A673 (cell line): Measurements from ENCODE around the gene MMRN1. TPM values are rescaled to one million over a fixed set of nuclear protein-coding genes. Genes with fewer than 3 reads are reported as not detected.

Experiments used
- BruUV-seq: library from RNA; stranded (reverse); fragments of 400-500 nt; replicated peaks from 2 replicates; lab custom pipeline; 2021; lab: Mats Ljungman, UMichigan
- CTCF ChIA-PET: fragments of 300-600 bp; sonication (Branson Sonifier 250); formaldehyde crosslinking; loops from one replicate; lab custom pipeline; 2022; ENCODE audit warnings: antibody characterized with exemption; lab: Charles Lee
- POLR2A ChIA-PET: fragments of 300-600 bp; sonication (Branson Sonifier 250); formaldehyde crosslinking; loops from one replicate; lab custom pipeline; 2022; ENCODE audit warnings: antibody characterized with exemption; ENCODE audit not compliant: low non-redundant PET; lab: Charles Lee
- DNase-seq: peaks from one replicate; pipeline ENCODE4 v3.0.0-alpha.2; 2015; ENCODE audit warnings: low spot score
- H3K27ac ChIP-seq: fragments of 200-600 bp; sonication (generic); 2 replicates; pipeline ENCODE4 v1.5.1; 2016; ENCODE audit warnings: mixed run types, low read depth, mild to moderate bottlenecking, mixed read lengths, antibody characterized with exemption, low read length; ENCODE audit not compliant: poor library complexity, severe bottlenecking
- H3K27me3 ChIP-seq: fragments of 200-600 bp; sonication (generic); replicated peaks from 2 replicates; pipeline ENCODE4 v1.6.1; 2017; ENCODE audit warnings: mixed run types, low read depth, mild to moderate bottlenecking, mixed read lengths, antibody characterized with exemption, low read length; ENCODE audit not compliant: insufficient read depth, poor library complexity
- H3K36me3 ChIP-seq: fragments of 200-600 bp; sonication (generic); 2 replicates; pipeline ENCODE4 v1.6.1; 2016; ENCODE audit warnings: mixed run types, mild to moderate bottlenecking, mixed read lengths, antibody characterized with exemption, low read length; ENCODE audit not compliant: insufficient read depth, poor library complexity, severe bottlenecking
- H3K4me1 ChIP-seq: fragments of 200-600 bp; sonication (generic); 2 replicates; pipeline ENCODE4 v1.6.1; 2017; ENCODE audit warnings: mixed run types, mild to moderate bottlenecking, mixed read lengths, antibody characterized with exemption, low read length; ENCODE audit not compliant: insufficient read depth, poor library complexity, severe bottlenecking
- H3K4me3 ChIP-seq: fragments of 200-600 bp; sonication (generic); 2 replicates; pipeline ENCODE4 v1.5.1; 2016; ENCODE audit warnings: low read depth, mixed run types, mild to moderate bottlenecking, mixed read lengths, low read length; ENCODE audit not compliant: poor library complexity, severe bottlenecking
- H3K9me3 ChIP-seq: fragments of 200-600 bp; sonication (generic); 2 replicates; pipeline ENCODE4 v1.6.1; 2016; ENCODE audit warnings: mixed run types, low read depth, mild to moderate bottlenecking, mixed read lengths, antibody characterized with exemption, low read length; ENCODE audit not compliant: poor library complexity, severe bottlenecking
- CTCF ChIP-seq: fragments of 300-800, 200-600 bp; sonication (generic); conservative IDR thresholded peaks from 2 replicates; pipeline ENCODE4 v1.5.1; 2017; ENCODE audit warnings: low read depth, mild to moderate bottlenecking, antibody characterized with exemption, low read length, moderate library complexity, mixed read lengths
- EZH2 ChIP-seq: fragments of 200-600 bp; sonication (generic); IDR thresholded peaks from 2 replicates; pipeline ENCODE4 v1.6.1; 2017; ENCODE audit warnings: borderline replicate concordance, low read depth, mild to moderate bottlenecking, mixed read lengths, antibody characterized with exemption, low read length; ENCODE audit not compliant: poor library complexity, severe bottlenecking
- intact Hi-C: fragments of 100-400 bp; cut with micrococcal nuclease; formaldehyde crosslinking; loops from one replicate; pipeline ENCODE4 v1.10.0; 2022; ENCODE audit not compliant: unreplicated experiment
- total RNA-seq: library from RNA; stranded (reverse); gene quantifications from 2 replicates; pipeline ENCODE4 v1.2.3, GENCODE V29; 2021

The MMRN1 gene
- total RNA-seq, 1 experiment from 2014 or later, result 0.11 TPM

DNA sequence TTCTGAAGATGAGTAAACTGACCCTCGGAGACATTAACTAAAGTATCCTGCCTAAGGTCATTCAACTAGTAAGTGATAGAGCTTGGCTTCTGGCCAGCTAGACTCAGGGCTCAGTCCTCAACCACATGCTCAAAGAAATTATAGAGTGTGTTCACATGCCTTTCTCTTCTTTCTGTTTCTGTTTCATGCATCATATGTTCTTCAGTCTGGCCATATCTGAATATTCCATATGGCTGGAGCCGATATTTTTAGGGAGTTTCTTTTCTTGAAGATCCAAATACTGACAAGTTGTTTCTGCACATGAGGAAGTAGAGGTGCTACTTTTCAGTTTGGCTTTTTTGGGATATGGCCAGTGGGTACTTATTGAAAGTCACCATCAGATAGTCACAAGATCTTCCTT, 44.9 kb downstream of the MMRN1 start:
- ChIA-PET CTCF (no interaction called here), POLR2A (no interaction called here)
- DNase-seq, result no peak
- Histone ChIP-seq H3K27me3 (no peaks in the 10 kb centered on the region), H3K4me1 (no peaks in the 10 kb centered on the region), H3K36me3 (no peaks in the 10 kb centered on the region), H3K27ac (no peak overlapping the region), H3K9me3 (no peaks in the 10 kb centered on the region), H3K4me3 (no peak overlapping the region)
- intact Hi-C loops, result no loop called here
- no TSS peak for BruUV-seq
- TF ChIP-seq EZH2 (no peak), CTCF (no peak)

DNA sequence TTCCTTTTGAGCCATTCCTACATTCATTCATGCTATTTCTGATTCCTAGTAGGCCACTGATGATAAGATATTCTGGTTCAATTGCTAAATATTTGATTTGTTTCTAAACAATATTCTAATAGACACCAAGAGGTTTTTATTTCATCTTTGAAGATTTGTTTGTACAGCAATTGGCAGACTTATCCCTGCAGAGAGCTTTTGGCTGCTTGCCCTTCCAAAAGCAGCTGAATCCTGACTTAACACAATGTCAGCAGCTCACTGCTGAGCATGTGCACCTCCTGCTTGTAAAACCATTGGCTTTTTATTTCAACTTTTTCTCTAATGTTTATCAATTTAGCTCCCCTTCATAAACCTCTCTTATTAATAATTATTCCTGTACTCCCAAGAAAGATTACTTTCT, 45.3 kb downstream of the MMRN1 start:
- H3K4me1 ChIP-seq, result no peaks in the 10 kb centered on the region
- H3K27me3 ChIP-seq, result no peaks in the 10 kb centered on the region
- no peaks in the 10 kb centered on the region for H3K36me3 ChIP-seq
- no peak for TF ChIP-seq EZH2
- TF ChIP-seq CTCF, result no peak
- BruUV-seq, result no TSS peak
- H3K4me3 ChIP-seq, result no peak overlapping the region
- no peak overlapping the region for H3K27ac ChIP-seq
- ChIA-PET POLR2A (no interaction called here), CTCF (no interaction called here)
- H3K9me3 ChIP-seq, result no peaks in the 10 kb centered on the region
- intact Hi-C loops, result no loop called here
- DNase-seq, result no peak

- ChIA-PET POLR2A (no interaction called here), CTCF (no interaction called here)
- H3K27me3 ChIP-seq, result no peaks in the 10 kb centered on the region
- no peaks in the 10 kb centered on the region for H3K36me3 ChIP-seq
- TF ChIP-seq EZH2 (no peak), CTCF (no peak)
- no TSS peak for BruUV-seq
- H3K27ac ChIP-seq, result no peak overlapping the region
- intact Hi-C loops, result no loop called here
- no peaks in the 10 kb centered on the region for H3K4me1 ChIP-seq
- H3K9me3 ChIP-seq, result no peaks in the 10 kb centered on the region
- H3K4me3 ChIP-seq, result no peak overlapping the region
- DNase-seq, result no peak
Measured at GRCh38 chr4:89942811-89943210, 48.2 kb downstream of the MMRN1 start.
